Right lung (tissue), 10 donors: ENCODE data around the gene MRGPRE. TPM values are rescaled to one million over a fixed set of nuclear protein-coding genes. Genes with fewer than 3 reads are reported as not detected.
"Not testable (repeated sequence)": the region's sequence is repeated elsewhere in the genome, so short reads cannot be mapped to it uniquely, and the experiment has no call there.

Source experiments
- DNase-seq, 2 donors: peaks; one replicate each; pipeline ENCODE4 v3.0.0-alpha.2; 2013
- long read RNA-seq, 8 donors: transcript quantifications; one replicate each; lab custom pipeline, GENCODE V29; 2026
- polyA plus RNA-seq, 5 donors: library from polyadenylated mRNA; unstranded; fragments of 120-200 nt; gene quantifications; one replicate each; pipeline versions ENCODE4 v1.2.1 to v1.2.3, GENCODE V29; 2013; ENCODE audit warnings: inconsistent platforms in 1 of 5, low replicate concordance in 1 of 5; ENCODE audit not compliant: insufficient read length in 5 of 5, insufficient read depth in 1 of 5

The MRGPRE gene
- under 1 TPM in 1 of 5 donors, not detected in 4; 0.17 TPM for polyA plus RNA-seq
- long read RNA-seq, donor 1 = 0 reads
- long read RNA-seq, donor 2 = 0 reads
- long read RNA-seq, donor 3 = 0 reads
- long read RNA-seq, donor 4 = 0 reads
- long read RNA-seq, donor 5 = 0 reads
- long read RNA-seq, donor 6 = 0 reads
- long read RNA-seq, donor 7 = 0 reads
- long read RNA-seq, donor 8 = 0 reads

GRCh38 chr11:3231851-3232744, at the start of gene MRGPRE:
Gene MRGPRE (minus strand): TSS chr11:3232417. CDS start chr11:3228799, 3,618 bp downstream.
- peak; percentile 34 to 38 for DNase-seq

- DNase-seq = not testable (repeated sequence)
Observed at GRCh38 chr11:3281146-3281545, 48.9 kb upstream of the MRGPRE start.

GRCh38 chr11:3280662-3281061, 48.4 kb upstream of the MRGPRE start:
- DNase-seq = not testable (repeated sequence)

- DNase-seq = not testable (repeated sequence)
Observed at GRCh38 chr11:3278922-3279321, 46.7 kb upstream of the MRGPRE start.

GRCh38 chr11:3273629-3274028, 41.4 kb upstream of the MRGPRE start:
- not testable (repeated sequence) for DNase-seq

GRCh38 chr11:3262548-3262947, 30.3 kb upstream of the MRGPRE start:
- not testable (repeated sequence) for DNase-seq

- DNase-seq = not testable (repeated sequence)
Observed at GRCh38 chr11:3261831-3262230, 29.6 kb upstream of the MRGPRE start.

- DNase-seq = not testable (repeated sequence)
Observed at GRCh38 chr11:3257509-3257908, 25.3 kb upstream of the MRGPRE start.

- not testable (repeated sequence) for DNase-seq
Observed at GRCh38 chr11:3255241-3255640, 23.0 kb upstream of the MRGPRE start.

- DNase-seq = not testable (repeated sequence)
Observed at GRCh38 chr11:3254773-3255172, 22.6 kb upstream of the MRGPRE start.

- DNase-seq = no peak
Observed at GRCh38 chr11:3245071-3245470, 12.9 kb upstream of the MRGPRE start.

- no peak for DNase-seq
Observed at GRCh38 chr11:3243880-3244279, 11.7 kb upstream of the MRGPRE start.

- DNase-seq = no peak
Observed at GRCh38 chr11:3237119-3237518, 4.9 kb upstream of the MRGPRE start.

- DNase-seq = no peak
Observed at GRCh38 chr11:3234846-3235245, 2.6 kb upstream of the MRGPRE start.

GRCh38 chr11:3232956-3233355, 739 bp upstream of the MRGPRE start:
- no peak for DNase-seq

GRCh38 chr11:3231550-3231850, 717 bp downstream of the MRGPRE start:
- no peak for DNase-seq

GRCh38 chr11:3230636-3231549, 1.3 kb downstream of the MRGPRE start:
- DNase-seq = no peak

GRCh38 chr11:3229673-3230630, 2.3 kb downstream of the MRGPRE start:
- no peak for DNase-seq

GRCh38 chr11:3228445-3228829, 3.8 kb downstream of the MRGPRE start:
- no peak for DNase-seq

GRCh38 chr11:3227568-3228444, 4.4 kb downstream of the MRGPRE start:
- DNase-seq = no peak
